Stomach smooth muscle (tissue), 2 donors: ENCODE data around the gene ARID1B.

Experiments used
- H3K27ac ChIP-seq: one replicate; pipeline ENCODE4 v1.7.0; 2013; ENCODE audit warnings: mild to moderate bottlenecking, low read length, inconsistent platforms
- H3K27me3 ChIP-seq, 2 donors: one replicate each; pipeline ENCODE4 v1.7.0; 2013; ENCODE audit warnings: low read length in 2 of 2; ENCODE audit not compliant: insufficient read depth in 2 of 2, control insufficient read depth in 1 of 2
- H3K36me3 ChIP-seq, 2 donors: one replicate each; pipeline ENCODE4 v1.7.0; 2013; ENCODE audit warnings: low read length in 2 of 2; ENCODE audit not compliant: control insufficient read depth in 2 of 2, insufficient read depth in 2 of 2
- H3K4me1 ChIP-seq: one replicate; pipeline ENCODE4 v1.7.0; 2013; ENCODE audit warnings: low read length; ENCODE audit not compliant: control insufficient read depth, insufficient read depth
- H3K4me3 ChIP-seq, 2 donors: one replicate each; pipeline ENCODE4 v1.7.0; 2013; ENCODE audit warnings: low read length in 2 of 2
- H3K9ac ChIP-seq, 2 donors: one replicate each; pipeline ENCODE4 v1.7.0; 2013; ENCODE audit warnings: low read length in 2 of 2, mild to moderate bottlenecking in 1 of 2
- H3K9me3 ChIP-seq, 2 donors: one replicate each; pipeline ENCODE4 v1.7.0; 2013; ENCODE audit warnings: low read length in 2 of 2; ENCODE audit not compliant: control insufficient read depth in 2 of 2
- donor health status: healthy.
- donor health status: Pancreatic carcinoma.

Gene ARID1B

GRCh38 chr6:157238346-157238745 lies 461.2 kb downstream of the ARID1B start:
- Histone ChIP-seq H3K4me1 (peaks cover 34% of the 10 kb centered on the region), H3K9me3 (no peaks in the 10 kb centered on the region), H3K27ac (no peak overlapping the region), H3K9ac (no peak overlapping the region), H3K27me3 (peaks cover 0 to 2% of the 10 kb centered on the region in 2 donors), H3K36me3 (no peaks in the 10 kb centered on the region), H3K4me3 (no peak overlapping the region)

GRCh38 chr6:157239148-157239547 lies 462.0 kb downstream of the ARID1B start:
- no peak overlapping the region for H3K9ac ChIP-seq
- peaks cover 0 to 2% of the 10 kb centered on the region in 2 donors for H3K27me3 ChIP-seq
- H3K4me1 ChIP-seq: peaks cover 32% of the 10 kb centered on the region
- H3K9me3 ChIP-seq: no peaks in the 10 kb centered on the region
- no peaks in the 10 kb centered on the region for H3K36me3 ChIP-seq
- peak overlapping the region; percentile 70 for H3K27ac ChIP-seq
- H3K4me3 ChIP-seq: no peak overlapping the region

DNA sequence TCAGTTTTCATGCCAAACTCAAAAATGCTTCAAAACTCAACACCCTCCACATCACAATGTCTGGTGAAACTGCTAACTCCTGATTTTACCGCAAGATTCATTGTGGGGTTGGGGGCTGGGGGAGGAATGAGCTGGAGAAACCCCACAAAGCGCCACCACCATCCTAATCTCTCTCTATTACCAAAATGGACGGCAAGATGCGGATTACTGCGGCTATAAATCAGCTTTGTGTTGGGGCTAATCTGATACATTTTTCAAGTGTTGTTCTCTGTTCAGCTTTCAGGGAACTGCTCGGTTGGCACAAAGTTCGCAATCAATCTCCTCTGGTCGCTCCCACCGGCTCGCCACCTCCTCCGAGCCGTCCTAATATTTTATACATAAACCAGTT lies 462.5 kb downstream of the ARID1B start:
- Histone ChIP-seq H3K9ac (no peak overlapping the region), H3K4me1 (peaks cover 37% of the 10 kb centered on the region), H3K36me3 (no peaks in the 10 kb centered on the region), H3K27me3 (peaks cover 0 to 2% of the 10 kb centered on the region in 2 donors), H3K9me3 (no peaks in the 10 kb centered on the region), H3K27ac (peak overlapping the region; percentile 70), H3K4me3 (peak overlapping the region in 1 of 2 donors; percentile 64)

DNA sequence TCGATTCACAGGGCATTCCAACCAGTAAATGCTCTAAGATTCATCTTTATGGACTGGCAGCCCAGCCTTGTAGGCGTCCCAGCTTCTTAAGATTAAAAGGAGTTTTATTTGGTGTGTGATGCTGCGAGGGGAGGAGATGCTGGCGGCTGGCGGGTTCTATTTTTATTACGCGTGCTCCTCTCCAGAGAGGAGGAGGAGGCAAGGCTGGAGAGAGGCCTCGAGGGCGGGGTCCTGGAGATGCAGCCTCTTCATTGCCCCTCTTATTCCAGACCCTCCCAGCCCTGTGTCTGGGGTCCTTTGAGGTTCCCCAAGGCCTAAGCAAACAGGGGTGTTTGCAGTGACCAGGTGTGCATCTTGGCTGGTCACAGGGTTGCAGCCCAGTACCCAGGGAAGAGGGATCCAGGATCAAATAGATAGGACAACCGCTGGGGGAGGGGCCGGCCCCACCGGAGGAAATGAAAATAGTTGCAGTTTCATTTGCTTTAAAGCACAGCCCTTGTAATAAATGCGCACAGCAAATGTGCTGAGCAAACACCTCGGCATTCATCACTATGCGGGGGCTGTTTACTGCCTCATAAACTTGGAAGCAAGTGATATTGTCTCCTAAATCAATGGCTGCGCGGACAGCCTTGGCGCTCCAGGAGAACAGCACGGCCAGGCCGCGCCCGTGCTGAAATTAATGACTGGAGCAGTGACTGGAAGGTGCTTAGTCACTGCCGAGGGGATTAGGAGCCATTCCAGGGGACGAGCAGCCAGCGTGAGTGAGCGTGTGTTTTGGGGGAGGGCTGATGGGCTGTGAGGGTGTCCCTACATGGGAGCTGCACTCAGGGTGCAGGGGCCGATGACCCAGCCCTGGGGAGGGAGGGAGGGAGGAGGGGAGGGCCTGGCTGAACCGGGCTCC lies 463.1 kb downstream of the ARID1B start:
- no peaks in the 10 kb centered on the region for H3K9me3 ChIP-seq
- H3K27me3 ChIP-seq: peaks cover 0 to 2% of the 10 kb centered on the region in 2 donors
- peaks cover 39% of the 10 kb centered on the region for H3K4me1 ChIP-seq
- H3K27ac ChIP-seq: peak overlapping the region; percentile 70
- H3K36me3 ChIP-seq: no peaks in the 10 kb centered on the region
- peak overlapping the region in 1 of 2 donors; percentile 5 for H3K9ac ChIP-seq
- peak overlapping the region; percentile 23 to 64 for H3K4me3 ChIP-seq

DNA sequence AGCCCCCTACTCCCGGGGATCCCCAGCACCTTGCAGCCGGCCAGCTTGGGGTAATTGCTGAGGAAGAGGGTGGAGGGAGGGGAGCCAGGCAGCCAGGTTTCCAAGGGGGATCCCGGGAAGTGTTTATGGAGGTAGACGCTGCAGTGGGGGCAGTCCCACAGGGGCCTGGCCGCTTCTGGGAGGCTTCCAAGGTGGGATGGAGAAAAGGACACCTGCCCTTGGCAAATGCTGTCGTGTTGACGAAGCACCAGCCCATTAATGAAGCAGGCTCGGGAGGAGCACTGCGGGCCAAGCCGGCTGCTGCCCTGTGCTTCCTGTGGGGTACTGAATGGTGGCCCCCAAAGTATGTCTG lies 463.8 kb downstream of the ARID1B start:
- Histone ChIP-seq H3K27me3 (peaks cover 0 to under 1% of the 10 kb centered on the region in 2 donors), H3K27ac (peak overlapping the region; percentile 31), H3K36me3 (no peaks in the 10 kb centered on the region), H3K4me3 (no peak overlapping the region), H3K4me1 (peaks cover 39% of the 10 kb centered on the region), H3K9me3 (no peaks in the 10 kb centered on the region), H3K9ac (no peak overlapping the region)

- H3K9ac ChIP-seq: no peak overlapping the region
- H3K4me1 ChIP-seq: peaks cover 44% of the 10 kb centered on the region
- no peak overlapping the region for H3K27ac ChIP-seq
- no peaks in the 10 kb centered on the region for H3K36me3 ChIP-seq
- no peaks in the 10 kb centered on the region for H3K27me3 ChIP-seq
- no peaks in the 10 kb centered on the region for H3K9me3 ChIP-seq
- no peak overlapping the region for H3K4me3 ChIP-seq
Observed at GRCh38 chr6:157242791-157243190, 465.6 kb downstream of the ARID1B start.

DNA sequence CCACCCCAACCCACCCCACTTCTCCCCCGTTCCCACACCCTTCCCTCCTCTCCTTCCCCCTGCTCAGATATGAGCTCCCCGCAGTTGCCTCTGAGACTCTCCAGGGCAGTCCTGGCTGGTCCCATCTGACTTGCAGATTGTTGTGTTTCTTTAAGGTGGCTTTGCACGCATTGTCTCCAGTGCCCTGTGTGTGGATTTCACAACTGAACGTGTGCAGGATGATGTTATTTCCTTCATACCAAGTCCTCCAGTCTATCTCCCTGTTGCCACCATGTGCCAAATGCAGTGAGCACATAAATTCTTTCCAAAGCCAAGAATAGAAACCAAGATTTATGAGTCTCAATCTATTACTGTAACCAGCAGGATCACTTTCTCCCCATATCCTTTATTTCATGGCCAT lies 467.0 kb downstream of the ARID1B start:
- no peak overlapping the region for H3K4me3 ChIP-seq
- no peak overlapping the region for H3K9ac ChIP-seq
- H3K9me3 ChIP-seq: no peaks in the 10 kb centered on the region
- H3K36me3 ChIP-seq: no peaks in the 10 kb centered on the region
- no peak overlapping the region for H3K27ac ChIP-seq
- peaks cover 43% of the 10 kb centered on the region for H3K4me1 ChIP-seq
- H3K27me3 ChIP-seq: no peaks in the 10 kb centered on the region

- H3K4me1 ChIP-seq: peaks cover 39% of the 10 kb centered on the region
- no peaks in the 10 kb centered on the region for H3K36me3 ChIP-seq
- H3K4me3 ChIP-seq: no peak overlapping the region
- no peaks in the 10 kb centered on the region for H3K27me3 ChIP-seq
- no peak overlapping the region for H3K27ac ChIP-seq
- no peaks in the 10 kb centered on the region for H3K9me3 ChIP-seq
- no peak overlapping the region for H3K9ac ChIP-seq
Observed at GRCh38 chr6:157244780-157245179, 467.6 kb downstream of the ARID1B start.

DNA sequence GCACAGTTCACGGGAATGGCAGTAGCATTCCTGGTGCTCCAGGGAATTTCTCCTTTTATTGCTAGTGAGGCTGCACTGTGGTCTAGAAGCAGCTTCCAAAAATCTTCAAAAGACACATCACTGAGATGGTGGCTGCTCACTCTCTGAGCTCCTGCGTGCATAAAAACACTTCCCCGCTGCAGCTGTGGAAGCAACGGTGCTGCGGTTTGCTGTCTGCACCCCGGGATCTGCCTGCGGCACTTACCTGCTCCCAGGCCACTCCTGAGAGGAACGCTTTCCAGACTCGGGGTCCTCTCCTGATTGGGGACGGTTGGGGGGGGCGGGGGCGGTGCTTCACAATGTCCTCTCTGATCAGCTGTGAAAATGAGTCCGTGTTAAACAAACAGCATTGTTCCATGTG lies 468.3 kb downstream of the ARID1B start:
- Histone ChIP-seq H3K4me3 (no peak overlapping the region), H3K4me1 (peaks cover 32% of the 10 kb centered on the region), H3K27me3 (no peaks in the 10 kb centered on the region), H3K36me3 (no peaks in the 10 kb centered on the region), H3K27ac (no peak overlapping the region), H3K9me3 (no peaks in the 10 kb centered on the region), H3K9ac (no peak overlapping the region)

- H3K9ac ChIP-seq: no peak overlapping the region
- peaks cover 26% of the 10 kb centered on the region for H3K4me1 ChIP-seq
- H3K9me3 ChIP-seq: no peaks in the 10 kb centered on the region
- H3K36me3 ChIP-seq: no peaks in the 10 kb centered on the region
- H3K4me3 ChIP-seq: no peak overlapping the region
- no peaks in the 10 kb centered on the region for H3K27me3 ChIP-seq
- peak overlapping the region; percentile 24 for H3K27ac ChIP-seq
Observed at GRCh38 chr6:157246048-157246630, 469.0 kb downstream of the ARID1B start.
